HEK293 (cell line): ENCODE measurements around the gene SLC5A10.

Source experiments
- CTCF ChIA-PET: fragments of 350-600 bp; formaldehyde crosslinking; extraction: SDS; loops from one replicate; lab custom pipeline; 2021; ENCODE audit warnings: antibody characterized with exemption; lab: Yijun Ruan, JAX
- POLR2A ChIA-PET: fragments of 300-600 bp; formaldehyde crosslinking; extraction: SDS; loops from one replicate; lab custom pipeline; 2020; ENCODE audit warnings: antibody characterized with exemption, inconsistent platforms; lab: Yijun Ruan, JAX
- H3K27ac ChIP-seq: fragments of 200-500 bp; sonication (Bioruptor generic); 2 replicates; pipeline ENCODE4 v1.5.1; 2014; ENCODE audit warnings: low read depth, low read length, control low read depth, inconsistent platforms; ENCODE audit errors: extremely low read depth
- H3K36me3 ChIP-seq, 2 experiments: fragments of 200-500 bp in 1 of 2; sonication (Bioruptor generic) in 1 of 2; 1 replicate in 1 of 2; 2 replicates in 1 of 2; pipeline ENCODE4 v1.5.1; 2014 to 2017; ENCODE audit warnings: inconsistent platforms in 2 of 2, low read length in 2 of 2; ENCODE audit not compliant: control insufficient read depth in 2 of 2, insufficient read depth in 1 of 2
- H3K4me1 ChIP-seq: fragments of 200-500 bp; sonication (Bioruptor generic); 2 replicates; pipeline ENCODE4 v1.5.1; 2014; ENCODE audit warnings: mild to moderate bottlenecking, low read length, inconsistent platforms; ENCODE audit not compliant: control insufficient read depth, insufficient read depth
- H3K4me3 ChIP-seq: 2 replicates; pipeline ENCODE4 v1.5.1; 2011; ENCODE audit warnings: low read depth, mild to moderate bottlenecking, control low read depth, low read length, moderate library complexity
- H3K9me3 ChIP-seq: fragments of 200-500 bp; sonication (Bioruptor generic); 2 replicates; pipeline ENCODE4 v1.5.1; 2014; ENCODE audit warnings: low read depth, low read length, inconsistent platforms; ENCODE audit not compliant: control insufficient read depth, insufficient read depth
- EGR2 ChIP-seq: fragments of 450-650 bp; formaldehyde crosslinking; IDR thresholded peaks from 2 replicates; pipeline ENCODE4 v1.5.1; 2016; ENCODE audit warnings: low read depth, missing biosample characterization, missing genetic modification characterization
- GFI1B ChIP-seq: fragments of 450-650 bp; formaldehyde crosslinking; IDR thresholded peaks from 2 replicates; pipeline ENCODE4 v1.5.1; 2016; ENCODE audit warnings: missing biosample characterization, missing genetic modification characterization
- KLF1 ChIP-seq: fragments of 450-650 bp; formaldehyde crosslinking; IDR thresholded peaks from 2 replicates; pipeline ENCODE4 v1.5.1; 2016; ENCODE audit warnings: missing biosample characterization, missing genetic modification characterization
- ZNF341 ChIP-seq: fragments of 450-650 bp; formaldehyde crosslinking; IDR thresholded peaks from 2 replicates; pipeline ENCODE4; 2016; ENCODE audit warnings: low read depth, missing biosample characterization, missing genetic modification characterization
- ZNF768 ChIP-seq: fragments of 450-650 bp; formaldehyde crosslinking; IDR thresholded peaks from 2 replicates; pipeline ENCODE4 v1.5.1; 2018; ENCODE audit warnings: missing biosample characterization, mild to moderate bottlenecking, missing genetic modification characterization
- ZNF792 ChIP-seq: fragments of 450-650 bp; formaldehyde crosslinking; IDR thresholded peaks from 2 replicates; pipeline ENCODE4 v1.5.1; 2016; ENCODE audit warnings: missing biosample characterization, missing genetic modification characterization
- ZNF830 ChIP-seq: fragments of 450-650 bp; IDR thresholded peaks from 2 replicates; pipeline ENCODE4 v1.5.0; 2018; ENCODE audit warnings: missing biosample characterization, missing genetic modification characterization, low read depth, mild to moderate bottlenecking, moderate library complexity
- TF ChIP-seq, protein P1 (sequence below): fragments of 450-650 bp; IDR thresholded peaks from 2 replicates; pipeline ENCODE4 v1.5.1; 2018; ENCODE audit warnings: missing biosample characterization, mild to moderate bottlenecking, missing genetic modification characterization
- TF ChIP-seq, protein P2 (sequence below): fragments of 450-650 bp; formaldehyde crosslinking; IDR thresholded peaks from 2 replicates; pipeline ENCODE4 v1.5.1; 2016; ENCODE audit warnings: missing biosample characterization, missing genetic modification characterization

Gene SLC5A10

DNA sequence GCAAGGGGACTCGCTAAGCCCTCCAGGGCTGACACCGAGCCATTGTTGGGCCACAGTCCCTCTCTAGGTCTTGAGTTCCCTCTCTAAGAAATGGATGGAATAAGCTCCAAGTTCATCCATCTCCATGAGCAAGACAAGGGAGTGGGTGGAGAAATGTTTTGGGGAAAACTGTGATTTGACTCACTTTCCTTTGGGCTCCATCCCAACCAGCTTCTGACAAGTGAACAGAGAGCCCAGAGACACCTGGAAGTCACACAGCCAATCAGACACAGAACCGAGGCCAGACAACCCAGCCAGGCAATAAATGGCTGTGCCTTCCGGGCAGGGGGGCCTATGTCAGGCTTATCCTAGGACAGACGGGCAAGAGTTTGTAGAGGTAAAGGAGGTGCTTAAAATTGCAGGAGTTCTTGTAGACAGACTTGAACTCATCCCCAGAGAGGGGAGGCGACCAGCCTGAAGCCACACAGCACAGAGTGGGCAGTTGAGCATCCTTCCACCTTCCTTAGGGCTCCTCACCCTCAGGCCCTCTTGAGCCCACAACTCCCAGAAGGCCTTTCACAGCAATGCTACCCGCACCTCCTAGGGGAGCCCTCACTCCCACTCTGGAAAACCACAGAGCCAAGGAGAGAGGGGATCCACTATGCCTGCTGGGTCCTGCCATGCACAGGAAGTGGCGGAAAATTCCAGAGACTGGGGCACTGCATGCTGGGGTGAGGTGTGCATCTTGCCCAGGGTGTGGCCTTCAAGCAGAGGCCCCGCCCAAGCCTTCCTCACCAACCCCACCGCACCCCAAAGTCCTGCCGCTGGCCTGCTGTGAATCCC, 62.1 kb downstream of the SLC5A10 start:
- CTCF ChIA-PET, result interaction anchor here (0.7 to 1.0 kb wide), 2 partner anchors 17 to 781 kb away, joined by 3 read pairs; no protein-coding TSS in a partner anchor
- POLR2A ChIA-PET, result no interaction called here

DNA sequence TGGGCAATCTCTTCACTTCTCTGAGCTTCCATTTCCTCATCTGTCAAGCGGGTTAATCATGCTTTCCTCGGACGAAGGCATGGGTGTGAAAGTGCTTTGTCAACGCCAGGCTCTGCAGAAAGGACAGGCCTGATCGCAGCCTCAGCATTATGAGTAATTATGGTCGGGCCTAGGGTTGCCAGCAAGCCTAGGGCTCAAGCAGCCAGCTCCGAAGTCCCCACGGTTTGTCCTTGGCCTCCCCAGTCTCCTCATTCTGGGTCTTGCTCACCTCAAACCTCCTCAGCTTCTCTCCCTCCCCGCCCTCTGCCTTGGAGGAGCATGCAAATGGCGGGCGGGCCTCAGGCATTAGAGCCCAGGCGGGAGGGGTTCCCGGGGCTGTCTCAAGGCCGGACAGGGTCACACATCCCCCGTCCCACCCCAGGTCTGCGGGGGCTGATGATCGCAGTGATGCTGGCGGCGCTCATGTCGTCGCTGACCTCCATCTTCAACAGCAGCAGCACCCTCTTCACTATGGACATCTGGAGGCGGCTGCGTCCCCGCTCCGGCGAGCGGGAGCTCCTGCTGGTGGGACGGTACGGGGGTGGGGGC, 62.8 kb downstream of the SLC5A10 start:
- TF ChIP-seq, protein P1, sequence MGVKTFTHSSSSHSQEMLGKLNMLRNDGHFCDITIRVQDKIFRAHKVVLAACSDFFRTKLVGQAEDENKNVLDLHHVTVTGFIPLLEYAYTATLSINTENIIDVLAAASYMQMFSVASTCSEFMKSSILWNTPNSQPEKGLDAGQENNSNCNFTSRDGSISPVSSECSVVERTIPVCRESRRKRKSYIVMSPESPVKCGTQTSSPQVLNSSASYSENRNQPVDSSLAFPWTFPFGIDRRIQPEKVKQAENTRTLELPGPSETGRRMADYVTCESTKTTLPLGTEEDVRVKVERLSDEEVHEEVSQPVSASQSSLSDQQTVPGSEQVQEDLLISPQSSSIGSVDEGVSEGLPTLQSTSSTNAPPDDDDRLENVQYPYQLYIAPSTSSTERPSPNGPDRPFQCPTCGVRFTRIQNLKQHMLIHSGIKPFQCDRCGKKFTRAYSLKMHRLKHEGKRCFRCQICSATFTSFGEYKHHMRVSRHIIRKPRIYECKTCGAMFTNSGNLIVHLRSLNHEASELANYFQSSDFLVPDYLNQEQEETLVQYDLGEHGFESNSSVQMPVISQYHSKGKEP (tag by site-specific recombination), result no peak
- peak; percentile 11; the same call in 1 of the 2 replicates for TF ChIP-seq EGR2 (tag by site-specific recombination)
- Histone ChIP-seq H3K9me3 (no peaks in the 10 kb centered on the region), H3K27ac (no peak overlapping the region), H3K4me3 (no peak overlapping the region), H3K36me3 (no peaks in the 10 kb centered on the region), H3K4me1 (peaks cover 5% of the 10 kb centered on the region; the same call in 1 of the 2 replicates)
- POLR2A ChIA-PET, result no interaction called here
- CTCF ChIA-PET, result interaction anchor here (1.0 kb wide), 1 partner anchor 18 kb away, joined by 3 read pairs; no protein-coding TSS in a partner anchor

More for the DNA sequence above, 62.1 kb downstream of the SLC5A10 start:
- TF ChIP-seq ZNF830 (no peak), KLF1 (peak; percentile 36; the same call in 1 of the 2 replicates), ZNF768 (tag by site-specific recombination) (peak; percentile 52)
- H3K36me3 ChIP-seq, result no peaks in the 10 kb centered on the region
- H3K27ac ChIP-seq, result no peak overlapping the region
- no peaks in the 10 kb centered on the region for H3K9me3 ChIP-seq
- no peak overlapping the region for H3K4me3 ChIP-seq
- peaks cover 5% of the 10 kb centered on the region; the same call in 1 of the 2 replicates for H3K4me1 ChIP-seq

DNA sequence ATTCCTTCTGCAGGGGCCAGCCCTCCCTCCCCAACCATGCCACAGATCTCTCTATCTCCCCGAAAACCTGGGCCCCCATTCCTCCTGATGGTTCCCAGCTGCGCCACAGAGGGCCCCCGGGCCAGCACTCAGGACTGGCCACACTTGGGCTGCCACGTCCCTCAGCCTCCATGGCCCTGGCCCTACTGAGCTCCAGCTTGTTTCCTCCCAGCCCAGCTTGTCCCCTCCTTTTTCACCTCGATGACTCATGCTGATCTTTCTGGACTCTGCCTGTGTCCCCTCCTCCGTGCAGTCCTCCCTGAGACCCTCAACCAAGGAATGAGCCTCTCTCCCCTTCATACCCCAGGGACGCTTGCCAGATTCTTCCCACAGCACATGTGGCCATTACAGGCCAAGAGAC, 63.5 kb downstream of the SLC5A10 start:
- H3K9me3 ChIP-seq, result no peaks in the 10 kb centered on the region
- H3K4me1 ChIP-seq, result peaks cover 5% of the 10 kb centered on the region; the same call in 1 of the 2 replicates
- no peak overlapping the region for H3K4me3 ChIP-seq
- no peak overlapping the region for H3K27ac ChIP-seq
- POLR2A ChIA-PET, result no interaction called here
- TF ChIP-seq ZNF792 (tag by site-specific recombination), result no peak
- TF ChIP-seq, protein P2, sequence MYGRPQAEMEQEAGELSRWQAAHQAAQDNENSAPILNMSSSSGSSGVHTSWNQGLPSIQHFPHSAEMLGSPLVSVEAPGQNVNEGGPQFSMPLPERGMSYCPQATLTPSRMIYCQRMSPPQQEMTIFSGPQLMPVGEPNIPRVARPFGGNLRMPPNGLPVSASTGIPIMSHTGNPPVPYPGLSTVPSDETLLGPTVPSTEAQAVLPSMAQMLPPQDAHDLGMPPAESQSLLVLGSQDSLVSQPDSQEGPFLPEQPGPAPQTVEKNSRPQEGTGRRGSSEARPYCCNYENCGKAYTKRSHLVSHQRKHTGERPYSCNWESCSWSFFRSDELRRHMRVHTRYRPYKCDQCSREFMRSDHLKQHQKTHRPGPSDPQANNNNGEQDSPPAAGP, result 0 out of 2 replicates have a peak, but pooled peaks have one; percentile 9
- TF ChIP-seq, all 188 proteins: peak for 1
- CTCF ChIA-PET, result interaction anchor here (2.2 kb wide), 1 partner anchor 54 kb away, joined by 8 read pairs; no protein-coding TSS in a partner anchor
- no peaks in the 10 kb centered on the region for H3K36me3 ChIP-seq

DNA sequence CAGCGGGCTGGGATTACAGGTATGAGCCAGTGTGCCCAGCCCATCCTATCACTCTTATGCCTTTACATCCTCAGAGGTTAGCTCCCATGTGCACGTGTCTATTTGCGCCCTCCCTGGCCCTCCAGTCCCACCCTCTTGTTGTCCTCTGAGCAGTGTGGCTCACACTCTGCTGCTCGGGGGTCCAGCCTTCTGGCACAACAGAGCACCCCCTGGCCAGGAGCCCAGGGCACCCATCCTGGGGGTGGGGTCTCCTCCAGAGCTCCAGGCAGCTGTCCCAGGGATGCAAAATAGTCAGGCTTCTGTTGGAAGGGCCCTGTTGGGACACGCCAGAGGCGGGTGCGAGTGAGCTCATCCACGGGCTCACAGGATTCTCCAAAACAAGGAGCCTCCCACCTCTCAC, 64.3 kb downstream of the SLC5A10 start:
- ChIA-PET CTCF (interaction anchor here (0.8 to 2.2 kb wide), 2 partner anchors 9 to 55 kb away, joined by 3 to 8 read pairs; no protein-coding TSS in a partner anchor), POLR2A (interaction anchor here (1.7 kb wide), 1 partner anchor 12 kb away, joined by 3 read pairs; the partner anchor contains the start of gene FAM83G)
- Histone ChIP-seq H3K4me1 (peaks cover 2% of the 10 kb centered on the region; the same call in 1 of the 2 replicates), H3K9me3 (no peaks in the 10 kb centered on the region), H3K36me3 (no peaks in the 10 kb centered on the region), H3K4me3 (no peak overlapping the region), H3K27ac (no peak overlapping the region)
- TF ChIP-seq GFI1B (tag by site-specific recombination) (no peak), ZNF341 (tag by site-specific recombination) (peak; percentile 29; the same call in 1 of the 2 replicates)
